IMR-90 (cell line): Measurements from ENCODE around the gene SCYGR4. TPM values are rescaled to one million over a fixed set of nuclear protein-coding genes. Genes with fewer than 3 reads are reported as not detected.

Source experiments
- ATAC-seq: fragments of 200-7000 bp; cut with Tn5 transposase; 2 replicates; pipeline ENCODE4 v1.9.1; 2020; ENCODE audit warnings: low read depth, mild to moderate bottlenecking, moderate library complexity
- BruUV-seq: library from RNA; stranded (reverse); fragments of 400-500 nt; replicated peaks from 2 replicates; lab custom pipeline; 2021; lab: Mats Ljungman, UMichigan
- CTCF ChIA-PET: fragments of 300-600 bp; formaldehyde crosslinking; extraction: SDS; loops from one replicate; lab custom pipeline; 2021; ENCODE audit warnings: antibody characterized with exemption; lab: Yijun Ruan, JAX
- POLR2A ChIA-PET: fragments of 300-600 bp; sonication (Branson Sonifier 250); formaldehyde crosslinking; loops from one replicate; lab custom pipeline; 2022; ENCODE audit warnings: antibody characterized with exemption; ENCODE audit not compliant: unreplicated experiment; lab: Charles Lee
- DNase-seq: peaks from one replicate; pipeline ENCODE4 v3.0.0; 2013
- H2AFZ ChIP-seq: replicated peaks from 2 replicates; pipeline ENCODE3; 2013; ENCODE audit warnings: low read length, mild to moderate bottlenecking; ENCODE audit not compliant: poor library complexity
- H2AK5ac ChIP-seq: 2 replicates; pipeline ENCODE4 v1.6.1; 2013; ENCODE audit warnings: low read depth, low read length, inconsistent platforms
- H2AK9ac ChIP-seq: replicated peaks from 2 replicates; pipeline ENCODE3; 2013; ENCODE audit warnings: mild to moderate bottlenecking, low read depth, low read length, moderate library complexity; ENCODE audit not compliant: poor library complexity
- H2BK120ac ChIP-seq: 2 replicates; pipeline ENCODE4 v1.6.1; 2013; ENCODE audit warnings: low read depth, low read length, inconsistent platforms
- H2BK15ac ChIP-seq: 3 replicates; pipeline ENCODE4 v1.6.1; 2013; ENCODE audit warnings: low read depth, low read length, inconsistent platforms
- H2BK20ac ChIP-seq: 2 replicates; pipeline ENCODE4 v1.6.1; 2013; ENCODE audit warnings: low read depth, mild to moderate bottlenecking, inconsistent platforms, low read length, moderate library complexity
- H2BK5ac ChIP-seq: 2 replicates; pipeline ENCODE4 v1.6.1; 2013; ENCODE audit warnings: mild to moderate bottlenecking, low read depth, low read length, inconsistent platforms; ENCODE audit not compliant: poor library complexity, severe bottlenecking
- H3K14ac ChIP-seq: replicated peaks from 2 replicates; pipeline ENCODE4 v1.6.1; 2013; ENCODE audit warnings: low read depth, low read length, inconsistent platforms
- H3K18ac ChIP-seq: 2 replicates; pipeline ENCODE4 v1.6.1; 2013; ENCODE audit warnings: low read depth, low read length, control low read depth
- H3K23ac ChIP-seq: 2 replicates; pipeline ENCODE4 v1.6.1; 2013; ENCODE audit warnings: low read depth, low read length, inconsistent platforms
- H3K27ac ChIP-seq: 2 replicates; pipeline ENCODE4 v1.5.1; 2013; ENCODE audit warnings: mild to moderate bottlenecking, control low read depth, low read length; ENCODE audit not compliant: insufficient read depth
- H3K27me3 ChIP-seq: 2 replicates; pipeline ENCODE4 v1.6.1; 2013; ENCODE audit warnings: low read length; ENCODE audit not compliant: control insufficient read depth, insufficient read depth
- H3K36me3 ChIP-seq: 2 replicates; pipeline ENCODE4 v1.6.1; 2013; ENCODE audit warnings: low read length, mixed read lengths; ENCODE audit not compliant: control insufficient read depth, insufficient read depth
- H3K4ac ChIP-seq: 2 replicates; pipeline ENCODE4 v1.6.1; 2013; ENCODE audit warnings: low read depth, low read length, inconsistent platforms
- H3K4me1 ChIP-seq: 2 replicates; pipeline ENCODE4 v1.6.1; 2013; ENCODE audit warnings: low read length, mixed read lengths; ENCODE audit not compliant: control insufficient read depth, insufficient read depth
- H3K4me2 ChIP-seq: 2 replicates; pipeline ENCODE4 v1.6.1; 2013; ENCODE audit warnings: low read depth, mild to moderate bottlenecking, control low read depth, low read length, moderate library complexity
- H3K4me3 ChIP-seq: 2 replicates; pipeline ENCODE4 v1.5.1; 2013; ENCODE audit warnings: low read depth, mild to moderate bottlenecking, control low read depth, low read length, moderate library complexity; ENCODE audit not compliant: insufficient read depth
- H3K56ac ChIP-seq: 2 replicates; pipeline ENCODE4 v1.6.1; 2013; ENCODE audit warnings: low read length, inconsistent platforms; ENCODE audit not compliant: insufficient read depth; ENCODE audit errors: extremely low read depth
- H3K79me1 ChIP-seq, 2 experiments: 2 replicates each; pipeline ENCODE4 v1.6.1; 2013; ENCODE audit warnings: low read length in 2 of 2, inconsistent platforms in 1 of 2, low read depth in 1 of 2
- H3K9ac ChIP-seq: 2 replicates; pipeline ENCODE4 v1.6.1; 2013; ENCODE audit warnings: low read depth, low read length, control low read depth
- H3K9me1 ChIP-seq: 2 replicates; pipeline ENCODE4 v1.6.1; 2013; ENCODE audit warnings: low read length, inconsistent platforms; ENCODE audit not compliant: insufficient read depth
- H3K9me3 ChIP-seq: 2 replicates; pipeline ENCODE4 v1.6.1; 2013; ENCODE audit warnings: low read length; ENCODE audit not compliant: control insufficient read depth, insufficient read depth
- H4K20me1 ChIP-seq: 2 replicates; pipeline ENCODE4 v1.6.1; 2013; ENCODE audit warnings: low read length, inconsistent platforms; ENCODE audit not compliant: insufficient read depth
- H4K5ac ChIP-seq: 2 replicates; pipeline ENCODE4 v1.6.1; 2013; ENCODE audit warnings: mild to moderate bottlenecking, low read depth, low read length, control low read depth
- H4K8ac ChIP-seq, 2 experiments: 2 replicates each; pipeline ENCODE4 v1.6.1; 2013; ENCODE audit warnings: low read depth in 2 of 2, low read length in 2 of 2, control low read depth in 1 of 2, inconsistent platforms in 1 of 2
- H4K91ac ChIP-seq: 2 replicates; pipeline ENCODE4 v1.6.1; 2013; ENCODE audit warnings: low read depth, low read length, inconsistent platforms; ENCODE audit not compliant: insufficient read depth
- CHD1 ChIP-seq: IDR thresholded peaks from 2 replicates; pipeline ENCODE4 v1.6.1; 2012; ENCODE audit warnings: low read depth, low read length, improper control_type of control experiment
- ELK1 ChIP-seq: fragments of 150-350 bp; IDR thresholded peaks from 2 replicates; pipeline ENCODE4 v1.6.1; 2016; ENCODE audit warnings: low read depth, mild to moderate bottlenecking, low read length, moderate library complexity, borderline replicate concordance
- FOS ChIP-seq: fragments of 150-350 bp; IDR thresholded peaks from 2 replicates; pipeline ENCODE4 v1.6.1; 2016; ENCODE audit warnings: low read depth, low read length
- MAZ ChIP-seq: IDR thresholded peaks from 2 replicates; pipeline ENCODE4 v1.6.1; 2012; ENCODE audit warnings: low read depth, mild to moderate bottlenecking, low read length, improper control_type of control experiment, moderate library complexity, borderline replicate concordance
- NFE2L2 ChIP-seq: fragments of 150-350 bp; IDR thresholded peaks from 2 replicates; pipeline ENCODE4 v1.6.1; 2016; ENCODE audit warnings: low read depth, mild to moderate bottlenecking, low read length
- RFX5 ChIP-seq: IDR thresholded peaks from 2 replicates; pipeline ENCODE4 v1.8.0; 2012; ENCODE audit warnings: low read depth, mild to moderate bottlenecking, low read length, moderate library complexity
- SMC3 ChIP-seq: fragments of 150-350 bp; IDR thresholded peaks from 2 replicates; pipeline ENCODE4 v1.6.1; 2016; ENCODE audit warnings: low read depth, mild to moderate bottlenecking, antibody characterized with exemption, low read length, moderate library complexity
- WGBS, 2 experiments: methylation state at CpG; one replicate each; pipeline versions ENCODE4 v1.1.5 to v1.1.7; 2013; ENCODE audit warnings: missing lambda C conversion rate in 2 of 2; ENCODE audit not compliant: insufficient read length in 1 of 2; ENCODE audit errors: extremely low coverage in 2 of 2; 5-methylcytosine and 5-hydroxymethylcytosine counted together
- dilution Hi-C: fragments of 300-500 bp; cut with HindIII; formaldehyde crosslinking; loops from one replicate; pipeline ENCODE4 v1.14.3; 2018; ENCODE audit warnings: low sequenced_read_pairs; ENCODE audit not compliant: unreplicated experiment
- in situ Hi-C: fragments of 300-500 bp; cut with MboI; formaldehyde crosslinking; loops from 3 replicates; pipeline ENCODE4 v1.14.3; 2019; ENCODE audit warnings: low sequenced_read_pairs, inconsistent platforms, mixed read lengths
- intact Hi-C: fragments of 100-400 bp; cut with micrococcal nuclease; formaldehyde crosslinking; loops from 2 replicates; pipeline ENCODE4 v1.10.0; 2022
- polyA plus RNA-seq, 3 experiments: library from polyadenylated mRNA; depleted of rRNA; stranded (reverse); fragments of >200 nt; gene quantifications; 2 replicates each; pipeline ENCODE4 v1.2.3, GENCODE V29; 2012; ENCODE audit warnings: low replicate concordance in 1 of 3
- total RNA-seq: library from RNA; depleted of rRNA; stranded (reverse); fragments of >200 nt; gene quantifications from 2 replicates; pipeline ENCODE4 v1.2.3, GENCODE V29; 2012

The SCYGR4 gene
- total and polyA plus RNA-seq, 2 of the 4 experiments (the other 2 are of a cell fraction): not detected

GRCh38 chr2:227608561-227609338, 8.5 kb upstream of the SCYGR4 start:
- ChIA-PET POLR2A (no interaction called here), CTCF (interaction anchor here (0.6 to 0.9 kb wide), 3 partner anchors 7 to 12 kb away, joined by 3 to 6 read pairs (median 4); no protein-coding TSS in a partner anchor)
- DNase-seq: no peak
- Histone ChIP-seq H3K18ac (no peak overlapping the region), H4K5ac (no peak overlapping the region), H3K4me2 (no peak overlapping the region), H2AFZ (no peak overlapping the region), H3K23ac (no peak overlapping the region), H3K79me1 (no peaks in the 10 kb centered on the region), H2BK20ac (no peak overlapping the region), H3K4ac (no peak overlapping the region), H3K4me3 (no peak overlapping the region), H3K4me1 (no peaks in the 10 kb centered on the region), H4K20me1 (no peaks in the 10 kb centered on the region), H2BK15ac (no peak overlapping the region), H3K36me3 (no peaks in the 10 kb centered on the region), H3K9me3 (no peaks in the 10 kb centered on the region), H3K9me1 (no peaks in the 10 kb centered on the region), H4K91ac (no peak overlapping the region), H3K27ac (no peak overlapping the region), H2AK9ac (no peak overlapping the region), H3K9ac (no peak overlapping the region), H3K56ac (no peak overlapping the region), H2BK120ac (no peak overlapping the region), H3K27me3 (peaks cover 2% of the 10 kb centered on the region), H4K8ac (no peak overlapping the region), H2BK5ac (no peak overlapping the region), H2AK5ac (no peak overlapping the region), H3K14ac (no peak overlapping the region)
- TF ChIP-seq FOS (no peak), RFX5 (no peak), ELK1 (no peak), SMC3 (no peak), CHD1 (no peak), NFE2L2 (no peak), MAZ (no peak)
- in situ Hi-C loops: no loop called here
- no TSS peak for BruUV-seq
- no peak for ATAC-seq
- WGBS, 2 experiments: 100% methylated on average over 2 of the region's 16 CpGs; no CpG with 5 or more reads in 1 of the 2 experiments
- dilution Hi-C loops: no loop called here
- intact Hi-C loops: no loop called here
